ENCODE data around the gene DMRTC2.

DMRTC2 gene

DNA sequence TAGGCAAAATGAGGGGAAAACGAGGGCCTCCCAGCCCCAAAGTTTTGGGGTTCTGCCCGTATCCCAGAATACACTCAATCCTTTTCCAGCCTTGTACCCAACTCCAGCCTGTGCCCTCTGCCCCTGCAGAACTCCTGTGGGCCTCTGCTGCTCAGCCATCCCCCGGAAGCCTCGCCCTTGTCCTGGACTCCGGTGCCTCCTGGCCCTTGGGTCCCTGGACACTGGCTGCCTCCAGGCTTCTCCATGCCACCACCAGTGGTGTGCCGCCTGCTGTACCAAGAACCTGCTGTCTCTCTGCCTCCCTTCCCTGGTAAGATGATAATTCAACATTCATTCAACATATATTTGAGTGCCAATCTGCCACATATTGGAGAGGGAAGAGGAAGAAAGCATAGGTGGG, 3.8 kb downstream of the DMRTC2 start:
- DNase-seq: no peak

DNA sequence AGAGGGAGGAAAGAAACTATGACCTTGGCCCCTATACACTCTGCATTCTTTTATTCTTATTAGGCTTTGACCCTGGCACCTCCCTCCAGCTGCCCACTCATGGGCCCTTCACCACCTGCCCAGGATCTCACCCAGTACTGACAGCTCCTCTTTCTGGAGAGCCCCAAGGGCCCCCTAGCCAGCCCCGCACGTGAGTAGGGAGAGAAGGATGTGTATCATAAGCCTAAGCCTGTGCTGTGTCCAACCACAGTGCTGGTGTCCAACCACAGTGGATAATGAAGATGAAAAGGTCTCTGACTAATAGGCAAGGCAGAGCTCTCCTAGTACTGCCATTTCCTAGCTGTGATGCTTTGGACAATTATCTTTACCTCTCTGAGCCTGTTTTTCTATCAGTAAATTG, 4.2 kb downstream of the DMRTC2 start:
- DNase-seq: no peak

DNA sequence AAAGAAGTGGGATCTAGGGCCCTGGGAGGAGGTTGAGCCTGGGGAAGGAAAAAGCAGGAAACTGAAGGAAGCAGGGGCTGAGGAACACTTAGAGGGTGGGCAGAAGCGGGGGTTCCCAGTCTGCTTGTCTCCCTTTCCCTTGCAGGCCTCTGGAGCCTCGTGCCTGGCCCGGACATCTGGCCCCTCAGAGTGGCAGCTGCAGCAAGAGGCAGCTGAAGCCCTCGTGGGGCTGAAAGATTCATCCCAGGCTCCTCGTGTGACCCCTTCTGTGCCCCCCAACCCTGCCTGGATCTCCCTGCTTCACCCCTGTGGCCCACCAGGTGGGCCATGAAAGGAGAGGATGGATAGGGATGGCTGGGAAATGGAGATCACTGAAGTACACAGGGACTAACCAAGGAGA, 5.5 kb downstream of the DMRTC2 start:
- no peak for DNase-seq

DNA sequence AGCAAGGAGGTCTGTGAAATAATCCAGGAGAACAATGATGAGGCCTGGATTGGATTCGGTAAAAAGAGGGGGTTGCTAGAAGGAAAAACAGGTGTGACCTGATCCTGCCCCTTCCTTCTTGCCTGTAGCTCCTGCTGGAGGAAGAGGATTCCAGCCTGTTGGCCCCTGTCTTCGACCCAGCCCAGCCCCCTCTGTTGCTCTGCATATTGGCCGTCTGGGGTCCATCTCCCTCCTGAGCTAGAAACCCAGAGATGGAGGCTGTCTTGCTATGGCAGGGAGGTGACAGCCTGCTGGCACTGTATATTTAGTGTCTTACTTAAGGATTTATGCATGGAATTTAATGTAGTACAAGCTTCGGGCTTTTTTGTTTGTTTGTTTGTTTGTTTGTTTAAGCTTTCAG, 6.6 kb downstream of the DMRTC2 start:
- no peak for DNase-seq

- no peak for DNase-seq
Observed at GRCh38 chr19:41853344-41853743, 8.5 kb downstream of the DMRTC2 start.

GRCh38 chr19:41853768-41854167, 8.9 kb downstream of the DMRTC2 start:
- DNase-seq: no peak

DNA sequence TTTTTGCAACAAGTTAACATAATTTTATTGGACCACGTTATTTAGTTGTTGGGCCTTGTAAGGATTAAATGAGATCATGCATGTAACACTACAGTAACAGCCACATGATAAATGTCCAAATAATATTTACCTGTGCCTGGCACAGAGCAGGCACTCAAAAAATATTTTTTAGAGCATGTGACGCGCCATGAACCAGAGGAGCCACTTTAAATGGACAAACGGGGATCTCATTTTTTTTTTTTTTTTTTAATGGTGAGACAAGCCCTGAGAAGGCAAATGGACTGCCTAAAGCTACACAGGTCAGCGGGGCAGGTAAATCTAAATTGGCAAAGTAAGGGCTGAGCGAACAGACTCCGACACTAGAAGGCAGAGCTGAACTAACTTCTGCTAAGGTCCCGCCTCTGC, 14.4 kb downstream of the DMRTC2 start:
- no peak for DNase-seq

DNA sequence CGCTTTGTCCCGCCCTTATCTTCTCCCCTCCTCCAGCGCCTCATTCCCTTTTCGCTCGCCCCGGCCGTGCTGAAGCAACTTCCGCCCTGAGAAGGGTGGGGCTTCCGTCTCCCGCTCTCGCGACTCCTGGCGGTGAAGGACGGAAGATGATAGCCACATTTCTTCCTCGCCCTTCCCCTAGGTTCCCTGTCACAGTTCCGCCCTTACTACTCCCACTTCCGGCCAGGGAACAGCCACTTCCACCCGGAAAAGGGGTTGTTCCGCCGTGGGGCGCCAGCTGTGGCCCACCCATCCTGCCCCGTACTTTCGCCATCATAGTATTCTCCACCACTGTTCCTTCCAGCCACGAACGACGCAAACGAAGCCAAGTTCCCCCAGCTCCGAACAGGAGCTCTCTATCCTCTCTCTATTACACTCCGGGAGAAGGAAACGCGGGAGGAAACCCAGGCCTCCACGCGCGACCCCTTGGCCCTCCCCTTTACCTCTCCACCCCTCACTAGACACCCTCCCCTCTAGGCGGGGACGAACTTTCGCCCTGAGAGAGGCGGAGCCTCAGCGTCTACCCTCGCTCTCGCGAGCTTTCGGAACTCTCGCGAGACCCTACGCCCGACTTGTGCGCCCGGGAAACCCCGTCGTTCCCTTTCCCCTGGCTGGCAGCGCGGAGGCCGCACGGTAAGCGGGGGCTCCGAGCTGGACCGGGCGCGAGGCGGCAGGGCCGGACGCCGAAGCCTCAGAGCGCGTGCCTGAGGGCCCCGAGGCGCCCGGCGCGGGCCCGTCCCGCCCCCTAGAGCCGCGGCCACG, 15.0 kb downstream of the DMRTC2 start, which contains the start of gene RPS19:
Gene RPS19, plus strand, starts transcription at position 638 of the 801 bp plus-strand sequence. CDS start 520 bp downstream, outside the sequence.
- DNase-seq: peak; percentile 98 to 99

- DNase-seq: no peak
Observed at GRCh38 chr19:41860419-41861115, 15.7 kb downstream of the DMRTC2 start.

- DNase-seq: no peak
Observed at GRCh38 chr19:41861116-41861768, 16.4 kb downstream of the DMRTC2 start.

- DNase-seq: no peak
Observed at GRCh38 chr19:41861846-41862245, 17.0 kb downstream of the DMRTC2 start.

DNA sequence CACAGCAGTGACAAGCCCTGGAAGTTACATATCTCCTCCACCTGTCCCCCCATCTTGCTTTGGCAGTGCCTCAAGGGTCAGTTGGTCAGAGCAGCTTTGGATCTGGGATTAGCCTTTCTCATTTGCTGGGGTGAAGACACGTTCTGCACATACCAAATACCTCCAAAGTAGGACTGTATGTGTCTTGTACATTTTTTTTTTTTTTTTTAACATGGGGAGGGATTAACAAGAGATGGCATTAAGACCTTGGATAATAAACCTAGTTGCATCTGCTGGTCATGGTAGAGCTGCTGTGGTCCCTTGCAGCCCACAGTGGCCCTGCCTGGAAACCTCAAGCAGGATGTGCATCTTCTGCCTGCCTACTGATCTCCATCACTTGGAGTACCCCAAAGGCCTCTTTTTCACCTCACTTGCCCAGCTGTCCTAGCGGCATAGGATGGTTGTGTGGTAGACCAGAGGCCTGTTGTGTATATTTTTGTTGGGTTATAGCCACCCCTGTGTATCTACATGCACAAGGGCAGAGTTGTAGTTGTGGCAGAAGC, 17.7 kb downstream of the DMRTC2 start:
- no peak for DNase-seq

- DNase-seq: peak; percentile 81 to 86
Observed at GRCh38 chr19:41863209-41863931, 18.5 kb downstream of the DMRTC2 start.

DNA sequence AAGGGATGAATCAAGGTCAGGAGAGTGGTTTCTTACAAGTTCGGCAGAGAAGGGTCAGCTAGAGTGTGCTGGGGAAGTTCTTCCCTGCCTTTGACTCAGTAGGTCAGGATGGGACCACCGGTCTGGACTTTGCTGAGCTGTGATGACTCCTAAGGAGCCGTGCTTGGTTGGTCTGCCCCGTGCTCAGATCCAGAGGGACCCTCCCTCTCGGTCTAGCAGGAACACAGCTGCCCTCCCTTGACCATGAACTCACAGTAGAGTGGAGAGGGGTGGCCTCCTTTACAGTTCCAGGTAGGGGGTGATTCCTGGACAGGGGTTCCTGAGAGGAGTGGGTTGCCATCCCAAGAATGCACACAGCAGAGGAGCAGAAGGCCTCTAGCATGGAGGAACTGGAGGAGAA, 19.5 kb downstream of the DMRTC2 start:
- no peak for DNase-seq

DNA sequence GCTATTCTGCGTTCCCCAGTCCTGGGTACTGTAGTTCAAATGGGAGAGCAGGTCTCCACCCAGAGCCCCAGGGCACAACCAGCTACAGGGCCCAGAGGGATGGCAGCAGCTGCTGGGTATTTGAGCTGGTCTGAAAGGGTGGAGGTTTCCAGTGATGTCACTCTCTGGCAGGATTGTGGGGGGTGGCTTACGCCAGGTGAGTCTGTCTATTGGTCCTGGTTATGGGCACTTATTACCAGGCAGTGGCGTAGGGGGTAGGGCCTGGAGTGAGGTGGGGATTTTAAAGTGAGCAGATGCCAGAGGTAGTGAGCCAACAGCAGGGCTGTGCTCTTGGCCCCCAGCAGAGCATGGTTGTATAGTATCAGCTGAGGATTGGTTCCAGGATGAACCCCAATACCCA, 21.4 kb downstream of the DMRTC2 start:
- DNase-seq: no peak

- DNase-seq: no peak
Observed at GRCh38 chr19:41868120-41868988, 23.5 kb downstream of the DMRTC2 start.

DNA sequence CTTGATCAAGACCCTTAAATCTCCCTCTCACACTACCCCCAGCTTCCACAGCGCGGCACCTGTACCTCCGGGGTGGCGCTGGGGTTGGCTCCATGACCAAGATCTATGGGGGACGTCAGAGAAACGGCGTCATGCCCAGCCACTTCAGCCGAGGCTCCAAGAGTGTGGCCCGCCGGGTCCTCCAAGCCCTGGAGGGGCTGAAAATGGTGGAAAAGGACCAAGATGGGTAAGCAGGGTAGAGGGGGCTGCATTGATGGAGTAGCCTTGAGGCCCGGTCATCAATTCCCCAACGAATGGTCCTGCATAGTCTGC, 24.1 kb downstream of the DMRTC2 start:
- no peak for DNase-seq

- DNase-seq: no peak
Observed at GRCh38 chr19:41869374-41869955, 24.6 kb downstream of the DMRTC2 start.

DNA sequence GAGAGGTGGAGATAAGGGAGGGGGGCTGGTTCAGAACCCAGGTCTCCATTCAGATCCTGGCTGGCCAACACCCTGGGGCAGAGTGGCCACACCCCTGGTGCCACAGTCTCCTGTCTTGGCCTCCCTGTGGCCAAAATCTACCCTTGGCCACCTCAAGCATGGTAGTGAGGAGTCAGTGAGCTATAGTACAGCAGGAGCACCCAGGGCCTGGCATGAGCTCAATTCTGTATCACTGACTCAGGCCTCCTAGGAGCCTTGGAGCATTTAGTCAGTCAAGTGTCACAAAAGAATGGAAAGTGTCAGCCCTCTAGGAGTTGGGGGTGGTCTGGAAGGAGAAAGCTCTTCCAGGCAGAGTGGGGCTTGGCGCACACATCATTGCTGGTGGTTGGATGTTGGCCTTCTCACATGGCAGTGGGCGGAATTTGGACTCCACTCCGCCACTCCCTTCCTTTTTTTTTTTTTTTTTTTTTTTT, 25.6 kb downstream of the DMRTC2 start:
- peak; percentile 39 to 49 for DNase-seq

GRCh38 chr19:41871573-41872383, 26.9 kb downstream of the DMRTC2 start:
- peak; percentile 94 to 96 for DNase-seq

DNA sequence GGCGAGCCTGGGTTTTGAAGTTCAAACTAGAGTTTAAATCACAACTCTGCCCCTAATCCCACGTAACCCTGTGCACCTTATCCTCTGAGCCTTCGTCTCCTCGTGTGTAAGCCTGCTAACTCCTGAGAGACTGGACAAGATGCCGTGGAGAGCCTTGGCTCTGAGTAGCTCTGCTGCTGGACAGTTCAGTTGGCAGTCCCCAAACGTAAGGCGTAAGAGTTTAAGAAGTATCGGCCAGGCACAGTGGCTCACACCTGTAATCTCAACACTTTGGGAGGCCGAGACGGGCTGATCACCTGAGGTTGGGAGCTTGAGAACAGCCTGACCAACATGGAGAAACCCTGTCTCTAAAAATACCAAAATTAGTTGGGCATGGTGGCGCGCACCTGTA, 27.5 kb downstream of the DMRTC2 start:
- DNase-seq: no peak
